Stimulated activated CD4-positive, alpha-beta T cell treated with anti-CD3 and anti-CD28 coated beads, Interleukin-15, amount 100 ng/mL, for 1 hour (primary cell): ENCODE measurements around the gene GRAMD4.

ENCODE experiments used
- DNase-seq, 2 donors: peaks; one replicate each; pipeline ENCODE4 v3.0.0-alpha.2; 2020; ENCODE audit warnings: low read depth in 1 of 2, low spot score in 1 of 2

The GRAMD4 gene

DNA sequence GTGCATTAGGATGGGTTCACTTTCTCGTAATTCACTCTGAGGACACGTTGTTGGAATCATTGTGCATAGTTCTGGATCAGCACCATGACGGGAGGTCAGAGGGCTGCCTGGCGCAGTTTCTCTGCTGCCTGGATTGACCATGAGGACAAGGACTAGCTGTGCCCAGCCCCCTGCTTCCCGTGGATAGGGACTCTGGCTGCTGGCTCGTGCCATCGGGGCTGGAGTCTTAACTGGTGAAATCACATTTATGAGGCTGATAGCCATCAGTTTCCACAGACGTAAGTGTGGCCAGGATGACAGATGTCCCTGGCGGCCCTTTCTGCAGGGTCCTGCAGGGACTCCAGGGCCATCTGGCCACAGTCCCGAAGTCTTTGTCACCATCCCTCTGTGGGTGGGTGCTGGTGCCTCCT is 24.1 kb upstream of the GRAMD4 start:
- no peak for DNase-seq

DNA sequence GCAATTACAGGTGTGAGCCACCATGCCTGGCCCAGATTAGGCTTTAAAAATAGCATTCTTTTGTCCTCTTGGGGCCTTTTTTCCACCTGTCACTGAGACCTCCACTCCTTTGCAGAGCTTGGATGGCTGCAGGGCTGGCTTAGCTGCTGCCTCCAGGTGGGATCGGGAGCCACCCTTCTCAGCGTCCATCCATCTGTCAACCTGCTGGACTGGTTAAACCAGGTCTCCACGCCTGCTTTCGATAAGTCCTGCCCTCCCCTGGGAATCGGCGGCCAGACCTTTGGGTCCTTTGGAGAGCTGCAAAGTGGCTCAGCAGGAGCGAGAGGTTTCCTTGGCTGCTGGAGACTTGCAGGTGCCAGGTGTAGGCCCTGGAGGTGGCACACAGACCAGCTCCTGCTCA is 23.4 kb upstream of the GRAMD4 start:
- no peak for DNase-seq

DNA sequence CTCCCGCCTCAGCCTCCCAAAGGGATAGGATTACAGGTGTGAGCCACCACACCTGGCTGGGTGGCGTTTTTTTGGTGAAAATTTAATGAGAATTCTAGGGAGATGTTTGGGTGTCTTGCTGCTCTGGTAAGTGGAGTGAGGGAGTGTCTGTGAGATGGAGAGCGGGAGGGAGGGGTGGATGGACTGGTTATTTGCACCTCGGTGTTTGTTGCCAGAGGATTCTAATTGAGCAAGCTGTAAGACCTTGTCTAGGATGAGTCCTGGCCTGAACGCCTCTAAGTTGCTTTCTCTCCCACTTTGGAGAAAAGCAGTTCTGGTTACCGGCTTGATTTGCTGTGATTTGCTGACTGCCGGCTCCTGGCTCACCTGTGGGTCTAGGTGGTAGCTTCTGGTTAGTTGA is 22.0 kb upstream of the GRAMD4 start:
- no peak for DNase-seq

DNA sequence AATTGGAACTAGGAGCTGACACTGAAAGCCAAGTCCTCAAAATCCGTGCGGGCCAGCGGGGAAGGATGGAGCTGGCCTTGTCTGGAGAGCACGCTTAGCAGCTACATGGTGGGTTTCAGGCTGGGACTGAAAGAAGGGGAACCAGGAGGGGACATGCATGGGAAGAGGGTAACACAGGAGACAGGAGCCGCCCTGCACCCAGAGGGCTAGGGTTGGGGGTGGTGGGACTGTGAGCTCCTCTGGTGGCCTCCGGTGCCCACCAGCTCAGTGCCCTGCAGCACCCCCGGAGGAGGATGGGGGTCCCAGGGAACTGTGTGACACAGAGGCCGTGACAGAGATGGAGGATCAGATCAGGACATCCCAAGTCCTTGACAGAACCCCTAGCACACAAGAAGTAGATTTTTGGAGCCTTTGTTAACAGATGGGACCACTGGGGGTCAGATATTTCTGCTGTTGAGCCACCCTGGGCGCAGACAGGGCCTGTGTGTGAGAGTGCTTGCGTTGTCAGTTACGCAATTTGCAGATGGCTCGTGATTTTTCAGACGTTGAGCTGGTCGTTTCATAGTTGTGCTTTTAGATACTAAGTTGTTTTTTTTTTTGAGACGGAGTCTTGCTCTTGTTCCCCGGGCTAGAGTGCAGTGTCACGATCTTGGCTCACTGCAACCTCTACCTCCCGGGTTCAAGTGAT is 21.3 kb upstream of the GRAMD4 start:
- no peak for DNase-seq

DNA sequence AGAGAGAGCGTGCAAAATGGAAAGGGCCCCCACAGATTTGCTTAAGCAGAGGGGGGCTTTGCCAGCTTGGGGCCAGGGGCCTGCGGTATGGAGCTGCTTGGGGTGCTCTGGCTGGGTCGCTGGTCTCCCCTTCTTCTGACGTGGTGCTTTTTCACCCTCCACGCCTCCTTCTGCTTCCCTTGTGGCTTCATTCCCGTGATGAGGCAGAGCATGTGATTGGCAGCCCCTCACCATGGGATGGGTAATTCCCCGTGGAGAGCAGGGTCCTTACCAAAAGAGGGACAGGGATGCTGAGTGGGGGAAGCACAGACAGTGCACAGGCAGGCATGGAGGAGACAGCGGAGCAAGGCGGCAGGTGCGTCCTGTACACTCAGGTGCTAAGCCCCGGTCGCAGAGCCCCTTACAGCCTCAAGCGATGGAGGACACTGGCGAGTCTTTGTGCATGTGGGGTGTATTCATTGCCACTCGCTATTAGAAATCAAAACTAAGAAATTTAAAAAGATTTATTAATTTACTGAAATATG is 19.9 kb upstream of the GRAMD4 start:
- DNase-seq, result no peak

DNA sequence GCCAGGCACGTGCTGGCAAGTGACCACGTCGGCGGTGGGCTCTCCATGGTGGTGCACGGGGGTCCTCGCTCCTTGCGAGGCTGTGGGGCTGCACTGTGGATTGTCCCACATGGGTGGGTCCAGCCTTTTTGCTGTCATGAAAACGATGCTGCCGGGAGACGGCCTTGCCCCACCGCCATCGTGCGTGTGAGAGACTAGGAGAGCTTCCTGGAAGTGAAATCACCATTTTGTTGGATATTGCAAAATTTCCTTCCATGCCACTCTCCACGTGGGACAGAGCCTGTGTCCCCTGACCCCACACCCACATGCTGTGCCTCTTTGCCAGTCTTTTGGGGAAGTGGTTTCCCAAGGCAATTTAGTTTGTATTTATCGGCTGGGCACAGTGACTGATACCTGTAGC is 18.2 kb upstream of the GRAMD4 start:
- DNase-seq, result no peak

DNA sequence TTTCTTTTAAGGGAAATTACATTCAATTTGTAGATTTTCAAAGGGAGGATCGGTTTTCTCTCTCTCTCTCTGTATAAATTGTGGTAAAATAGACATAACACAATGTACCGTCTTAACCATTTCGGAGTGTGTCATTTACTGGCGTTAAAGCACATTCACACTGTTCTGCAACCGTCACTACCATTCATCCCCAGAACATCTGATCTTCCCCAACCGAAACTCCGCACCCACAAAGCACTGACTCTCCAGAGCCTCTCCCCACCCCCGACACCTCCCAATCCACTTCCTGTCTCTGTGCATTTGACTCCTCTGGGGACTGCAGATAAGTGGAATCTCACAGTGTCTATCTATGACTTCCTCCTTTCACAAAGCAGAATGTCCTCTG is 15.9 kb upstream of the GRAMD4 start:
- no peak for DNase-seq

DNA sequence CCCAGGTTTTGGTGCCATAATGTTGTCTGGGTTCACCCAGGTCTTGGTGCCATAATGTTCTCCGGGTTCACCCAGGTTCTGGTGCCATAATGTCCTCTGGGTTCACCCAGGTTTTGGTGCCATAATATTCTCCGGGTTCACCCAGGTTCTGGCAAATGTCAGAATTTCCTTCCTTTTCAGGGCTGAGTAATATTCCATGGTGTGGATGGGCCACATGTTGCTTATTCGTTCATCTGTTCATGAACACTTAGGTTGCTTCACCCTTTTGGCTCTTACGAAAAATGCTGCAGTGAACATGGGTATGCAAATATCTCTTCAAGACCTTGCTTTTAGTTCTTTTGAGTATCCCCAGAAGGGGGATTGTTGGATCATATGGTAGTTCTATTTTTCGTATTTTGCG is 15.1 kb upstream of the GRAMD4 start:
- no peak for DNase-seq

DNA sequence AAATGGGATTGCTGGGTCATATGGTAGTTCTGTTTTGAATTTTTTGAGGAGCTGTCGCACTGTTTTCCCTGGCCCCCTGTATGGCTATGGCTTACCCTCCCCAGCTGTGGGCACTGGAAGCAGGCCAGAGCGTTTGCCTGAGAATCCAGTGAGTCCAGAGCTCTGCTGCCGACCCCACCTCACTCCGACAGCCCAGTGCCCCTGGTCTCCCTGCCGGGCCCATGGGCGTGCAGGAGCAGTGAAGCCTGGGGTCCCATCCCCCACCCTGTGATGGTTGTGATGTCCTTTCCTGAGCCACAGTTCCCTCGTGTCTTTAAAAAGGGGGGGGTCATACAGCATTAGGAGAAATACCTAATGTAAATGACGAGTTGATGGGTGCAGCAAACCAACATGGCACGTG is 13.3 kb upstream of the GRAMD4 start:
- DNase-seq, result no peak

DNA sequence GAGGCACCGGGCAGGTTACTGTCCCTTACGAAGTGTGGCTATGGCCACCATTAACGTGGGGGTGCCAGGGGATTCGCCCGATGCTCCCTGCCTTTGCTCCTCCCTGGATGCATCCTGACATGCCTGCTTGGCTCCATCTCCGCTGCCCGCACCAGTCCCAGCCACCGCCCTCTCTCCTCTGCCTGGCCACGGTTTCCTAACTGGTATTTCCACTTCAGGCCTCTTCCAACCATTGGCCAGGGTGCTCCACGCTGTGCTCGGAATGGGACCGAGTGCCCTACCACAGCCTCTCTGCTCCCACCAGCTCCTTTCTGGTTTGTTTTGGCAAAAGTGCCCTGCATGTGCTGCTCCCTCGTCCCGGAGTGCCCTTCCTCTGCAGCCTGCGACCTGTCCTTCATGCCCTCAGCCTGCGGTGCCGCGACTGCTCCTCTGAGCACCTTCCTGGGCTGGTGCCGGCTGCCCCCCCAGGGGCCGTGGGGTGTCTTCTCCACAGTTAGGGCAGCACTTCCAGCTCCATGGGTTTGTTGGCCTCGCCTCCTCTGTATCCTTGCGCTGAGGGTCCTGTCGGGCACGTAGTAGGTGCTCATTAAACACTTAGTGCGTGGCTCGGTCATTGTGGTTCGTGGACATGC is 12.6 kb upstream of the GRAMD4 start:
- DNase-seq, result no peak

DNA sequence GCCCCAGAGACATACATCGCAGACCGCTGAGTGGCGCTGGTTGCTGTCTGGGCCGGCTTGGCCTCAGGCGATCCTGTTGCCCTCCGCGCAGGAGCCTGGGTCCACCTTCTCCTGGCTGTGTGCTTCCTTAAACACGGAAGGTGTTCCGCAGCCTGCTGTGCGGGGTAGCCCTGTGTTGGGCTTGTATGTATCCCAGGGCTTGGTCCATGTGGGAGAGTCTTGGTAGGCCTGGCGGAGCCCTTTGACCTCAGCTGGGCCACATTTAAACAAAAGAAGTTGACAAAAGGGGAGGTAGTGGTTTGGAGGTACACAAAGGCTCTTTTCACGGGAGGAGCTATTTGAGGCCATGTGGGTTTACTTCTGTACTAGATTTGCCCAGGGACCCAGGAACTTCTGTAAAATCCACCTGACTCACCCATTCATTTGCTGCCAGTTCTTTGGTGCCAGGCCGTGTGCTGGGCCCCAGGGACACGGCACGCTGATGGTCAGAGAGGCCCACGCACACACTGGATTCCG is 11.0 kb upstream of the GRAMD4 start:
- no peak for DNase-seq

DNA sequence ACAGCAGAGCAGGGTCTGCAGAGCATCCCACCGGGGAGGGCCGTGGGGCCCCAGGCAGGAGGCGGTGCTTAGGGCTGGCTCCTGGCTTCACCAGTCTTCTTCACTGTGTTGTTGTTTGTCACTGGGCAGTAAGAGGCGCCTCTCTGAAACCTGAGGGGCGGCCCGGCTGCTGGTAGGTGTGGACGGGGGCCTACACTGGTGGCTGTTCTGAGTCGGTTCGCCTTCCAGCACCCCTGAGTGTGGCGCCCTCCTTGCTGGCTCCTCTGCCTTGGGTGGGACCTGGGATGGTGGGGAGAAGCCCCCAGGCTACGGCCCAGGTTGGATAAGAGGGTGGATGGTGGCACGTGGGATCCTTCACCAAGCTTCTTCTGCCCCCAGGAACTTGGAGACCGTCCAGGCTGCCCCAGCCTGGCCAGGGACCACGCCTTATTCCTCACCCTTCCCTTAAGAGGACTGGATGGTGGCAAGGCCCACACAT is 10.4 kb upstream of the GRAMD4 start:
- DNase-seq, result no peak

DNA sequence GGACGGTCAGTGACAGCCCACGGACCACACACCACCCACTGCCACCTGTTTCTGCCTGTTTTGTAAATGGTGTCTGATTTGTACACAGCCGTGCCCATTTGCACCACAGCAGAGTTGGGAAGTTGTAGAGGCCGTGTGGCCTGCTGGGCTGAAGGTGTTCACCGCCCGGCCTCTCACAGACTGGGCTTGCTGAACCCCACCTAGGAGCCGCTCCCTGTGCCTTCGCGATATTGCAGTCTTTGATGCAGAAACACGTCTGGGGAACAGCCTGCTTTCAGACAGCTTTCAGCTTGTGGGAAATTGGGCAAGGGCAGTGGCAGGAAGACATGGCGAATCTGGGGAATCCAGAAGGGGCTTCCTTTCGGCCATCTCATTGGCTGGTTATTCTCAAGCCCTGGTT is 9.8 kb upstream of the GRAMD4 start:
- no peak for DNase-seq

DNA sequence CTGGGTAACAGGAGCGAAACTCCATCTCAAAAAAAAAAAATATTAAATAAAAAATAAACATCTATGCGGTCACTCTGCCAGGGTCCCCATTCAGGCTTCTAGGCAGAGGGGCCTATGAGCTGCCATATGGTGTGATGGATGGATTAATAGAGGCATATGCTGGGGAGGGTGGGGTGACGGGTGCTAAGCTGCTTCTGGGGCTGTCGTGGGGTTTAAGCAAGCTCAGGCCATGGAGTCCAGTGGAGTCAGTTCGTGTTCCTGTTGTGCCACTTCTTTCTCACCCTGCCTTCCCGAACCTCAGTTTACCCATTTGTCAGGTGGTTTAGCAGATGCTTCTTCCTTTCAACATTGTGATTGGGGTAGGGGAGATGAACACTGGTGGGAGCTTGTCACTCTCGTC is 9.0 kb upstream of the GRAMD4 start:
- no peak for DNase-seq

DNA sequence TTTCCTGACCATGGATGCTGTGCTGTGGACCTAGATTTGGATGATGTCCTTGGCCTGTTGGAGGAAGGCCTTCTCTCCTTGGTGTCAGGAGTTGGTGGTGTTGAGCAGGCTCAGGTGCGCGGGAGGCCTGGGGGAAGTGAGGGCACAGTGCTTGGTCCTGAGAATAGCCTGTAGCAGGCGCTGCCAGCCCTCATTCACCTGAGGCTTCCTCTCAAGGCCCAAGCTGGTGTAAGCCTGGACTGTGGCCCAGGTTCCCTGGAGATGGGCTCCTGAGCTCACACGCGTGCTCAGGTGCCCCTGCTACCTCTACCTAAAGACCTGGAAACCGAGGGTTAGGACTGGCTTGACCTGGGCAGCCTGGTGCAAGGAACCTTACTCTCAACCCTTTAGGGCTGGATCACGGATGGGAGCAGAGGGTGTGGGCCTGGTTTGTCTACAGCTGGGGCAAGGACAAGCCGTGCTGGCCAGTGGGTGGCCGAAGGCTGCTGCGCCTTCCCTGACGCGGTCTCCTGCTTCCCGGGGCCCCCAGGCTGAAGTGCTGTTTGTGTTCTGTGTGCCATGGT is 7.8 kb upstream of the GRAMD4 start:
- DNase-seq, result no peak

DNA sequence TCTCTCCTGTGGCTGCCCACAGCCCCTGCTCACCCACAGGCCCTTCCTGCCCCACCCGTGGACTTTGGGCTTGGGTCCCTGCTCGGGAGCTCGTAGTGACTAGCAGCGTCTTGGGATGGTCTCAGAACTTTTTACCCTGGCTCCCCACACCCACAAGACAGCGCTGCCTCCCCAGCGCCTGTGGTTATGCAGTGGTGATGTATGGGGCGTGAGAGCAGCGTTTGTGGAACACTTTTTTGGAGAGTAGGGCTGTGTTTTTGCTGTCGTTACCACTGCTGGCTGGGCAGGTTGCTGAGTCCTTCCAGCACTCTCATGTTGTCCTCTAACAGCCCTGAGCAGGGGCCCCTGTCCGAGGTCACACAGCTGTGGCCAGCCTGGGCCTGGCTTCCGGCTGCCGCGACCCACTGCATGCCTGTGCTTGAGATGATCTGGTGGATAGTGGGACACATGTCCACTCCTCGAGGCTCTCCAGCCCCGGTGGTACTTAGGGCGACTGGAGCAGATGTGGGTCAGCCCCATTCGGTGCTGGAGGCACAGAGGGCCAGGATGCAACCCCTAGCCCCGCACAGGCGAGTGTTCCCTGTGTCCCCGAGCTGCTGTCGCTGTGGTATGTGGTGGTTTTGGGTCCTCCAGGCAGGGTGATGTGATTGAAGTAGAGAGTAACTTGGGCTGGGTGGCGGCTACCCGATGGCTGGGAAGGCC is 7.1 kb upstream of the GRAMD4 start:
- DNase-seq, result peak in 1 of 2 donors; percentile 12

DNA sequence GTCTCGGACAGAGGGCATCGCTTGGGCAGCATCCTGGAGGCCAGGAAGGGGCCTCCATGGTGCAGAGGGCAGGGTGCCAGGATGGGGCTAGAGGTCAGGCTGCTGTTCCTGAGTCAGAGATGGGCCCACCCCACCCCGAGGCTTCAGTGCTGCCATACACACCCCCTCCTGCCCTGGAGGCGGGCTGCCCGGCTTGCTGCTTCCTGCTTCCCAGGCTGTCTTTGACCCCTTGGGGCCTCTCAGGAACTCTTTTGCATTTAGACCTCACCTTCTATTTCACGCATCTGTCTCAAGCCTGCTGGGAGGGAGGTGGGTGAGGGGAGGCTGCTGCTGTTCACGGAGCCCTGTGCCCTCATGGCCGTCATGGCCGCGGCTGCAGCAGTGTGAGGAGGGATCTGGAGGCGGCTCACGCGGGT is 6.6 kb upstream of the GRAMD4 start:
- DNase-seq, result no peak

DNA sequence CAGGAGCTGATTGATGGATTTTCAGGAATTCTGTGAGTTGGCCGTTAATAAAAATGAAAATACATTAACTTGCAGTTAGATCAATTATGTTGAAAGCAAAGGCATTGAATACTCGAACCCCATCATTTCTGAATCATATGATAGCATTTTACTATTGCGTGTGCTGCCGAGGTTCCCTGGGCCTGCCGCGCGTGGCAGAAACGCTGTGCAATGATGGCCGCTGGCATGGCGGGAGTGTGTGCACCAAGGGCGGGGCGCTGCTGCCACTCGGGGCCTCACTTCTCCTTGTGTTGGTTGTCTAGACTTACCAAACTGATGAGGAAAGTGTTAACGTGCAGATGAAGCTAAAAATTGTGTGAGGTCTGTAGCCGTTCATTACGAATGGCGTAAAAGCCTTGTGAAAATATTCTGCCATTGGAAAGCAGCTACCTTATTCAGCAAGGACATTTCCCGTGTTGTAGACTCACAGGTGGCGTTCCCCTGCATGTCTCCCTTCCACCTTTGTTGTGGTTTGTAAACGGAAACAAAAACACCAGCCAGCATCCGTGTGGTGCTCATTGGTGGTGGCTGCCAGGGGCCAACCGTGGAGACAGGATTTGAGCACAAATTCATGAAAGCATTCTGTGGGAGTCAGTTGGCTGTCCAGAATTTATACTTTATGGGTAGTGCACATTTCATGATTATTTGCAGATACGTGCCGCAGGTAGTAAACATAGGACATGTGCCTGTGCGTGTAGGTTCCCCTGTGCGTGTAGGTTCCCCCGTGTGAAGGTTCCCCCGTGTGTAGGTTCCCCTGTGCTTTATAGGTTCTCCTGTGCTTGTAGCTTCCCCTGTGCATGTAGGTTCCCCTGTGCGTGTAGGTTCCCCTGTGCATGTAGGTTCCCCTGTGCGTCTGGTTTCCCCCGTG is 5.9 kb upstream of the GRAMD4 start:
- peak; percentile 35 to 55 for DNase-seq

DNA sequence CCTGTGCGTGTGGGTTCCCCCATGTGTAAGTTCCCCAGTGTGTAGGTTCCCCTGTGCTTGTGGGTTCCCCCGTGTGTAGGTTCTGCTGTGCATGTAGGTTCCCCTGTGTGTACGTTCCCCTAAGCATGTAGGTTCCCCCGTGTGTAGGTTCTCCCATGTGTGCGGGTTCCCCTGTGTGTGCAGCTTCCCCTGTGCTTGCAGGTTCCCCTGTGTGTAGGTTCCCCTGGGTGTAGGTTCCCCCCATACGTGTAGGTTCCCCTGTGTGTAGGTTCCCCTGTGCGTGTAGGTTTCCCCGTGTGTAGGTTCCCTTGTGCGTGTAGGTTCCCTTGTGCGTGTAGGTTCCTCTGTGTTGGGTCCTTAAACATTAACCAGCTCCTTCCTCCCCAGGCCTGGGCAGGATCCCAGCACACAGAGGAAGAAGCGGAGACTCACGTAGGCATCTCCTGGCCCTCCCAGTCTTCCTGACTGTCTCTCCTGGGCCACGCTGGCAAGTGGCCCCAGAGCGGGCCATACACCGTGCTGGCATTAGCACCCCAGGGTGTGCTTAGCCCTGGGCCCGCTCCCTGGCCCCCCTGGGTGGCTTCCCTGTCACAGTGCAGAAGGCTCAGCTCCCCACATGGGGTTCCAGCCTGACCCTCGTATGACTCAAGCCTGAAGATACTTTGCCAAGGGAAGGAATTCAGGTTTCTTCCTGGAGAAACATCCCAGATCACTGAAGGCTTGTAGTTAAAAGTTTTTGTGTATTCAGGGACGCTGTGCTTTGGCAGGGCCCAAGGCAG is 2.8 kb upstream of the GRAMD4 start:
- no peak for DNase-seq
